Type B pancreatic cell (in vitro differentiated cells): Measurements from ENCODE around the gene WWTR1. TPM values are rescaled to one million over a fixed set of nuclear protein-coding genes. Genes with fewer than 3 reads are reported as not detected.

Source experiments
- DNase-seq: peaks from one replicate; pipeline ENCODE4 v3.0.0; 2021; ENCODE audit warnings: mixed read lengths; ENCODE audit not compliant: unreplicated experiment; ENCODE audit errors: extremely low spot score
- H3K27ac Mint-ChIP-seq: 2 replicates; pipeline ENCODE4 v1.8.0; 2021; ENCODE audit warnings: mild to moderate bottlenecking, mixed read lengths
- H3K27me3 Mint-ChIP-seq: 2 replicates; pipeline ENCODE4 v1.8.0; 2021; ENCODE audit warnings: mixed read lengths
- H3K36me3 Mint-ChIP-seq: 2 replicates; pipeline ENCODE4 v1.8.0; 2021; ENCODE audit warnings: mixed read lengths
- H3K4me1 Mint-ChIP-seq: one replicate; pipeline ENCODE4 v1.8.0; 2021; ENCODE audit warnings: mixed read lengths; ENCODE audit not compliant: unreplicated experiment
- H3K4me3 Mint-ChIP-seq: 2 replicates; pipeline ENCODE4 v1.8.0; 2021; ENCODE audit warnings: mild to moderate bottlenecking, mixed read lengths
- H3K9me3 Mint-ChIP-seq: 2 replicates; pipeline ENCODE4 v1.8.0; 2021; ENCODE audit warnings: mixed read lengths
- total RNA-seq: library from RNA; stranded (reverse); gene quantifications from 2 replicates; pipeline ENCODE4 v1.2.1, GENCODE V29; 2021; ENCODE audit warnings: low replicate concordance
- TF ChIP-seq, protein P1 (sequence below): fragments of 200-600 bp; sonication (generic); conservative IDR thresholded peaks from 2 replicates; pipeline ENCODE4 v1.5.0; 2021; ENCODE audit warnings: antibody characterized with exemption, mild to moderate bottlenecking

The WWTR1 gene
- total RNA-seq, 1 donor from 2014 or later = 65.0 TPM

DNA sequence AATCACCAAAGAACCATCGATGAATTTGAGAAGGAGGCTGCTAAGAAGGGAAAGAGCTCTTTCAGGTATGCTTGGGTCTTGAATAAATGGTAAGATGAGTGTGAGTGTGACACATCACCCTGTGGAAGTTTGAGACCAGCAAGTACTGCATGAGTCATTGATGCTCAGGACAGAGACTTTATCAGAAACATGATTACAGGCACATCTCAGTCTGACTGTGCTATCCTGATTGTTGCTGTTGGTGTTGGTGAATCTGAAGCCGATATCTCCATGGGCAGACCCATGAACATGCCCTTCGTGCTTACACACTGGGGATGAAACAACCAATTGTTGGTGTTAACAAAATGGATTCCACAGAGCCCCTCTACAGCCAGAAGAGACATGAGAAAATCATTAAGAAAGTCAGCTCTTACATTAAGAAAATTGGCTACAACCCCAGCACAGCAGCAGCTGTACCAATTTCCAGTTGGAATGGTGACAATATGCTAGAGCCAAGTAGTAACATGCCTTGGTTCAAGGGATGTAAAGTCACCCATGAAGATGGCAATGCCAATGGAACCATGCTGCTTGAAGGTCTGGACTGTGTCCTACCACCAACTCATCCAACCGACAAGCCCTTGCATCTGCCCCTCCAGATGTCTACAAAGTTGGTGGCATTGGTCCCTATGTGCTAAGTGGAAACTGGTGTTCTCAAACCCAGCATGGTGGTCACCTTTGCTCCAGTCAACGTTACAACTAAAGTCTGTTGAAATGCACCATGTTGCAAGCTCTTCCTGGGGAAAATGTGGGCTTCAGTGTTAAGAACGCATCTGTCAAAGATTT lies 162.9 kb downstream of the WWTR1 start:
- H3K4me3 Mint-ChIP-seq = no peak overlapping the region
- H3K9me3 Mint-ChIP-seq = no peaks in the 10 kb centered on the region
- H3K27me3 Mint-ChIP-seq = peaks cover 4% of the 10 kb centered on the region
- H3K36me3 Mint-ChIP-seq = no peaks in the 10 kb centered on the region
- TF ChIP-seq, protein P1, sequence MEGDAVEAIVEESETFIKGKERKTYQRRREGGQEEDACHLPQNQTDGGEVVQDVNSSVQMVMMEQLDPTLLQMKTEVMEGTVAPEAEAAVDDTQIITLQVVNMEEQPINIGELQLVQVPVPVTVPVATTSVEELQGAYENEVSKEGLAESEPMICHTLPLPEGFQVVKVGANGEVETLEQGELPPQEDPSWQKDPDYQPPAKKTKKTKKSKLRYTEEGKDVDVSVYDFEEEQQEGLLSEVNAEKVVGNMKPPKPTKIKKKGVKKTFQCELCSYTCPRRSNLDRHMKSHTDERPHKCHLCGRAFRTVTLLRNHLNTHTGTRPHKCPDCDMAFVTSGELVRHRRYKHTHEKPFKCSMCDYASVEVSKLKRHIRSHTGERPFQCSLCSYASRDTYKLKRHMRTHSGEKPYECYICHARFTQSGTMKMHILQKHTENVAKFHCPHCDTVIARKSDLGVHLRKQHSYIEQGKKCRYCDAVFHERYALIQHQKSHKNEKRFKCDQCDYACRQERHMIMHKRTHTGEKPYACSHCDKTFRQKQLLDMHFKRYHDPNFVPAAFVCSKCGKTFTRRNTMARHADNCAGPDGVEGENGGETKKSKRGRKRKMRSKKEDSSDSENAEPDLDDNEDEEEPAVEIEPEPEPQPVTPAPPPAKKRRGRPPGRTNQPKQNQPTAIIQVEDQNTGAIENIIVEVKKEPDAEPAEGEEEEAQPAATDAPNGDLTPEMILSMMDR = no peak
- H3K4me1 Mint-ChIP-seq = peaks cover 6% of the 10 kb centered on the region
- no peak for DNase-seq
- no peak overlapping the region for H3K27ac Mint-ChIP-seq

DNA sequence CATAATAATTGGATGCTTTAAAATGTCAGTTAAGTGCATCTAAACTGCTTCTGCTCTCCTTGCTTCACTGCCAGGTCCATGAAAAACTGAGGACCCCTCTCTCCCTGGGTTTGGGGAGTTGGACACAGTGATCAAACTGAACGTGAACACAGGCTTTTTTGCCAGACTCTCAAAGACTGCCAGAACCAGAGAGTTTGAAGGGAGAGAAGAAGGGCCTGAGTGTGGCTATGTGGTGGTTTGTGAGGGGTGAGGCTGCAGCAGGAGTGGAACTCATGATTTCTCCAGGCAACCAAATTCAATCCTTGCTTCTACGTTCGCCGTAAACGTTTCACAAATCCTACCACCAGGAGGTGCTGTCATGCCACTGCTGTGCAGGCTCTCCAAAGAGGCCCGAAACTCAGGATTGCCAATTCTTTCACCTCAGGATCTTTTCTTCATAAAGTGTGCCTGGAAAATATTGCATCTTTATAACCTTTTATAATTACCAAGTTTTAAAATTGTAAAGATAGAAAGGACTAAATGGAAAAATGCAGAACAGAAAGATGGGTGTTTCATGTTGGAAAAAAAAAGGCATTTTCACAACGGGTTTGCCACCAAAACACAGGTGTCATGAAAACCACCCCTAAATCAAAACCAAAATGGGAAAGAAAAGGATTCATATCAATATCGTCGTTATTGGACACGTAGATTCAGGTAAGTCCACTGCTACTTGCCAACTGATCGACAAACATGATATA lies 163.6 kb downstream of the WWTR1 start:
- Mint-ChIP-seq H3K4me3 (no peak overlapping the region), H3K27me3 (peaks cover 4% of the 10 kb centered on the region), H3K27ac (no peak overlapping the region), H3K36me3 (no peaks in the 10 kb centered on the region), H3K9me3 (no peaks in the 10 kb centered on the region), H3K4me1 (peaks cover 6% of the 10 kb centered on the region)
- DNase-seq = peak; percentile 77
- TF ChIP-seq, protein P1 = peak; percentile 90

DNA sequence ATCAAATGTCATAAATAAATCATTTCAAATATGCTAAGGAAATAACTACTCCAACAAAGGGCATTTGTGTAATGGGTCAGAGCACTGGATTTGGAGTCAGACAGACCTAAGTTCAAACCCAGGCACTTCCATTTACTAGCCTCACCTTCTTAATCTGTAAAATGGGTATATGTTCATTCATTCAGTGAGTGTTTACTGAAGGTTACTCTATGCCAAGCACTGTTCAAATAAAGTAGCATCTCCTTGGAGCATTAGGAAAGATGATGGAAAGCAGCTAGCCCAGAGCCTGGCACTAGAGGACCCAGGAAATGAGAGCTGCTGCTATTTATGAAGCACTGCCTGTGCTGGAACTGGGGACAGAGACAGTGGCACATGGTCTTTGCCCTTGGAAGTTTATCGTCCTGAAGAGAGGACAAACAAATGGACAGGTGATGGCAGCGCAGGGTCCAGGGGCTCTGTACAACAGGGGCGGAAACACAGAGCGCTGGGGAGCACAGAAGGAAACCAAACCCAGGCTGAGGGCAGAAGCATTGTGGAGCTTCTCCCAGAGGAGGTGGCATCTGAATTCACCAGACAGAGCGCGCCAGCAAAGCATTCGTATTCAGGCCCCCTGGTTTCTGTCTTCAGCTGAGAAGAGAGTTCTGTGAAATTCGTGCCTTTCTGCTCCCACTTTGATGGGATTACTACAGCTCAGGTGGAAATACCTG lies 164.4 kb downstream of the WWTR1 start:
- TF ChIP-seq, protein P1 = no peak
- peaks cover 6% of the 10 kb centered on the region for H3K4me1 Mint-ChIP-seq
- no peaks in the 10 kb centered on the region for H3K36me3 Mint-ChIP-seq
- H3K4me3 Mint-ChIP-seq = no peak overlapping the region
- no peak for DNase-seq
- H3K9me3 Mint-ChIP-seq = no peaks in the 10 kb centered on the region
- peaks cover 4% of the 10 kb centered on the region for H3K27me3 Mint-ChIP-seq
- H3K27ac Mint-ChIP-seq = no peak overlapping the region

DNA sequence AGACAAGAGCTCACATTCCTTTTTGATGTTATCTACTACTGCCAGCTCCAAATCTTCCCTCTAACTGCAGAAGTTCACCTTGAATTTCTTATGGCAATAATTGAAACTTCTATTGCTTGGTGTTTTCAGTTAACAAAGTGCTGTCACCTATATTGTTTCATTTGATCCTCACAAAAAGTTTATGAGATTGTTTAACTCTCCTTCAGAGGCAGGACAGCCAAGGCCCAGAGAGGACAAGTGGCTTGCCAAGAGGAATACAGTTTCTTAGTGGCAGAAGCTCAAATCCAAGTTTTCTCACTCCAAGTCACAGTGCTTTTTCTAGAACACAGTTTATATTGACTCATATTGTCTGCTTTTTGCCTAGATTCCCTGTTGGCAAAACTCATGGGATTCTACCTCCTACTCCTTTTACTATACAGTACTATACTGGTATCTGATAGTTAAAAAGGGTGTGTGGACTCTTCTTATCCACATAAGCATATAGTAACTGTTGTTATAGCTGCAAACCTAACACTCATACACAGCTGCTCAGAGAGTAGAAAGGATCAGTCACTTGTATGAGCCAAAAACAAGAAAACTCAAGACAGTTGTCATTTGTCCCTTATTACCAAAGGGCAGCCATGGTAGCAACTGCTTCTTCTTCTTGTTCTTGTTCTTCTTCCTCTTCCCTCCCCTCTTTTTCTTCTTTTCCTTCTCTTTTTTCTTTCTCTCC lies 167.4 kb downstream of the WWTR1 start:
- no peak for DNase-seq
- no peak overlapping the region for H3K4me3 Mint-ChIP-seq
- H3K36me3 Mint-ChIP-seq = no peaks in the 10 kb centered on the region
- peaks cover 4% of the 10 kb centered on the region for H3K27me3 Mint-ChIP-seq
- H3K27ac Mint-ChIP-seq = no peak overlapping the region
- peaks cover 6% of the 10 kb centered on the region for H3K4me1 Mint-ChIP-seq
- peaks cover 6% of the 10 kb centered on the region for H3K9me3 Mint-ChIP-seq
- TF ChIP-seq, protein P1 = no peak

DNA sequence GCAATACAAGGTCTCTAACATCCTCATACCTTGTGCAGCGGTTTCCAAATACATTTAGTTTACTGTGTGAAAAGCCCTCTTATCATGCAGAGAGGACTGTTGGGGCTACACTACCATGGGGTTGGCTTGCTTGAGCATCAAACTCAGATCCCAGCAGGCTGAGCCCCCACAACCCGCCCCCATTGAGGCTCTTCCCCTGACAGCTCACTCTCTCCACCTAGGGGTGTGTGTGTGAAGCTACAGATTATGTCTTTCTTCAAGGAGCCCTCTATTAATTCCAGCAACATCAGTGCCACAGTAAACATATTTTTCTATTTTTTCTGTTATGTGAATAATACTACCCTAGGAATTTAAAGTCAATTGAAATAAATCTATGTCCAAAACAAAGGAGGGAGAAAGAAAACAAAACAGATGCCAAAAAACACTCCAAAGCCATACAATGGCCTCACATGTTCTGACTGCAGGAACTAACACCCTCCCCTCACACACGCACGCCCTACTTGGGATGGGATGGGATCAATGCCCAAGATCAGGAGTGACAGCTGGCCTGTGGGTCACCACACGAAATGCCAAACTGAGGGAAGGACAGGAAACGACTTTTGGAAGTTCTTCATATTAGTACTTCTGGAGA lies 168.7 kb downstream of the WWTR1 start:
- Mint-ChIP-seq H3K4me1 (peaks cover 4% of the 10 kb centered on the region), H3K27me3 (peaks cover 4% of the 10 kb centered on the region), H3K9me3 (peaks cover 6% of the 10 kb centered on the region), H3K27ac (no peak overlapping the region), H3K36me3 (no peaks in the 10 kb centered on the region), H3K4me3 (no peak overlapping the region)
- TF ChIP-seq, protein P1 = peak; percentile 65
- no peak for DNase-seq
